PC-9 (cell line): Measurements from ENCODE around the gene RUNX1. TPM values are rescaled to one million over a fixed set of nuclear protein-coding genes. Genes with fewer than 3 reads are reported as not detected.
A peak's percentile ranks its signal among the peaks of the same experiment; 100 is the strongest.

Experiments used
- Bru-seq: library from RNA; stranded (reverse); fragments of 400-500 nt; gene quantifications from one replicate; lab custom pipeline; 2021; lab: Mats Ljungman, UMichigan
- BruChase-seq, 2 experiments: library from RNA; stranded (reverse); fragments of 400-500 nt; gene quantifications; one replicate each; lab custom pipeline; 2021; lab: Mats Ljungman, UMichigan
- BruUV-seq: library from RNA; stranded (reverse); fragments of 400-500 nt; replicated peaks from 2 replicates; lab custom pipeline; 2021; lab: Mats Ljungman, UMichigan
- CTCF ChIA-PET: fragments of 300-600 bp; sonication (Branson Sonifier 250); formaldehyde crosslinking; loops from one replicate; lab custom pipeline; 2022; ENCODE audit warnings: antibody characterized with exemption; lab: Charles Lee
- POLR2A ChIA-PET: fragments of 300-600 bp; sonication (Branson Sonifier 250); formaldehyde crosslinking; loops from one replicate; lab custom pipeline; 2022; ENCODE audit warnings: antibody characterized with exemption; ENCODE audit not compliant: unreplicated experiment; lab: Charles Lee
- DNase-seq, 2 experiments: peaks; one replicate each; pipeline versions ENCODE4 v3.0.0 to v3.0.0-alpha.2; 2015 to 2022; ENCODE audit warnings: mixed read lengths in 1 of 2
- H2AFZ ChIP-seq: fragments of 200-600 bp; sonication (generic); 2 replicates; pipeline ENCODE4 v1.8.1; 2017; ENCODE audit warnings: antibody characterized with exemption
- H3F3A ChIP-seq: fragments of 200-600 bp; sonication (generic); 2 replicates; pipeline ENCODE4 v1.8.1; 2017; ENCODE audit warnings: antibody characterized with exemption, mild to moderate bottlenecking, low read depth; ENCODE audit not compliant: insufficient read depth
- H3K27ac ChIP-seq: fragments of 200-600 bp; sonication (generic); 2 replicates; pipeline ENCODE4 v1.6.1; 2016; ENCODE audit warnings: mixed run types
- H3K27me3 ChIP-seq: fragments of 200-600 bp; sonication (generic); 2 replicates; pipeline ENCODE4 v1.6.1; 2016; ENCODE audit warnings: low read depth, mixed run types; ENCODE audit not compliant: insufficient read depth
- H3K36me3 ChIP-seq: fragments of 200-600 bp; sonication (generic); 2 replicates; pipeline ENCODE4 v1.6.1; 2016; ENCODE audit warnings: low read depth, mixed run types
- H3K4me1 ChIP-seq: fragments of 200-600 bp; sonication (generic); replicated peaks from 2 replicates; pipeline ENCODE4 v1.6.1; 2016; ENCODE audit warnings: mixed run types; ENCODE audit not compliant: insufficient read depth
- H3K4me2 ChIP-seq: fragments of 200-600 bp; sonication (generic); 2 replicates; pipeline ENCODE4 v1.6.1; 2017; ENCODE audit warnings: mixed run types
- H3K4me3 ChIP-seq: fragments of 200-600 bp; sonication (generic); 2 replicates; pipeline ENCODE4 v1.6.1; 2016; ENCODE audit warnings: mixed run types
- H3K79me2 ChIP-seq: fragments of 200-600 bp; sonication (generic); 2 replicates; pipeline ENCODE4 v1.6.1; 2017; ENCODE audit warnings: low read depth, mixed run types
- H3K9me2 ChIP-seq: fragments of 200-600 bp; sonication (generic); 2 replicates; pipeline ENCODE4 v1.8.1; 2017; ENCODE audit warnings: mild to moderate bottlenecking; ENCODE audit not compliant: insufficient read depth
- H3K9me3 ChIP-seq: fragments of 200-600 bp; sonication (generic); 2 replicates; pipeline ENCODE4 v1.8.1; 2016; ENCODE audit warnings: low read depth; ENCODE audit not compliant: insufficient read depth
- H4K20me1 ChIP-seq: fragments of 200-600 bp; sonication (generic); 2 replicates; pipeline ENCODE4 v1.8.1; 2017; ENCODE audit not compliant: insufficient read depth
- EZH2 ChIP-seq: fragments of 200-600 bp; sonication (generic); IDR thresholded peaks from 2 replicates; pipeline ENCODE4 v1.8.0; 2017; ENCODE audit warnings: antibody characterized with exemption, low read depth
- intact Hi-C: fragments of 100-400 bp; cut with micrococcal nuclease; formaldehyde crosslinking; loops from one replicate; pipeline ENCODE4 v1.10.0; 2022; ENCODE audit not compliant: unreplicated experiment
- long read RNA-seq: library from polyadenylated mRNA; stranded (forward); transcript quantifications from one replicate; pipeline ENCODE4 v2.0.0, GENCODE V29; 2022
- total RNA-seq: library from RNA; stranded (reverse); gene quantifications from 2 replicates; pipeline ENCODE4 v1.2.3, GENCODE V29; 2021
- TF ChIP-seq, protein P1 (sequence below): fragments of 200-600 bp; sonication (generic); conservative IDR thresholded peaks from 2 replicates; pipeline ENCODE4 v1.6.1; 2017; ENCODE audit warnings: mixed run types, antibody characterized with exemption, mild to moderate bottlenecking, moderate library complexity

The RUNX1 gene
- total RNA-seq: 58.5 and 61.6 TPM in 2 replicates
- percentile 94 among the genes with signal in this experiment for Bru-seq, nascent RNA
- BruChase-seq, experiment 1, labeled RNA remaining after a 2-hour chase: percentile 95 among the genes with signal in this experiment
- percentile 77 among the genes with signal in this experiment for BruChase-seq, experiment 2, labeled RNA remaining after a 6-hour chase
- long read RNA-seq, full-length matches to known transcripts: 1 of 48 reads
- long read RNA-seq, partial matches to known transcripts: 0 of 48 reads
- long read RNA-seq, other reads (novel, unspliced or antisense): 47 of 48 reads

DNA sequence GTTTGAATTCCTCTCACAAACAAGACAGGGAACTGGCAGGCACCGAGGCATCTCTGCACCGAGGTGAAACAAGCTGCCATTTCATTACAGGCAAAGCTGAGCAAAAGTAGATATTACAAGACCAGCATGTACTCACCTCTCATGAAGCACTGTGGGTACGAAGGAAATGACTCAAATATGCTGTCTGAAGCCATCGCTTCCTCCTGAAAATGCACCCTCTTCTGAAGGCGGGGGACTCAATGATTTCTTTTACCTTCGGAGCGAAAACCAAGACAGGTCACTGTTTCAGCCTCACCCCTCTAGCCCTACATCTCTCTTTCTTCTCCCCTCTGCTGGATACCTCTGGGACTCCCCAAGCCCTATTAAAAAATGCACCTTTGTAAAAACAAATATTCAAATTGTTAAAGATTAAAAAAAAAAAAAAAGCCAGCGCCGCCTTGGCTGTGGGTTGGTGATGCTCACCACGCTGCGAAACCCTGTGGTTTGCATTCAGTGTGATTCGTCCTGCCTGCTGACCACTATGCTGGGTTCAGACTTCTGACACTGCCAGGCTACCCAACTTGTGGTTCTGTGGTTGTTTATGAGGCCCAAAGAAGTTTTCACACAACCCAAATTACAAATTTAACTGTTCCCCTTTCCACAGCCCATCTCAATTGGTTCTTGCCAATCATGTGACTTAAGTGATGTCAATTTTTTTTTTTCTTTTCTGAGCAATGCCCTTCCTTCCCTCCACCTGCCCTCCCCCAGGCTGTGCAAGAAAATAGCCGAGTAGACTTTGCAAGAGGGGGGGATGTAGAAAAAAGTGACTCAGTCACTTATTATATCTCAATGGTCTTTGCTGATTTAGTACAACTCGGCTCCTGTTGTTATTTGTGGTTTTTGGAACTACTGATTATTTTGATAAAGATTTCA lies at the start of gene RUNX1:
Gene RUNX1 (minus strand): TSS at position 597 of the 912 bp plus-strand sequence.
- Histone ChIP-seq H3K27me3 (no peaks in the 10 kb centered on the region), H3F3A (peaks cover 50% of the 10 kb centered on the region), H3K79me2 (peaks cover 63% of the 10 kb centered on the region), H2AFZ (no peak within 1 kb of the TSS; the same call in 1 of the 2 replicates), H3K4me2 (peak within 1 kb of the TSS; percentile 95), H3K4me1 (peaks cover 64% of the 10 kb centered on the region), H3K4me3 (peak within 1 kb of the TSS; percentile 70), H4K20me1 (no peaks in the 10 kb centered on the region), H3K9me3 (no peaks in the 10 kb centered on the region; the same call in 1 of the 2 replicates), H3K36me3 (peaks cover 29% of the 10 kb centered on the region), H3K27ac (peak within 1 kb of the TSS; percentile 99), H3K9me2 (no peaks in the 10 kb centered on the region)
- no TSS peak for BruUV-seq
- POLR2A ChIA-PET: interaction anchor here (0.5 to 0.9 kb wide), 2 partner anchors 90 to 401 kb away, joined by 5 to 9 read pairs; no protein-coding TSS in a partner anchor
- intact Hi-C loops: loop anchor here (1.0 to 5.0 kb wide), 2 partner anchors 82 to 351 kb away; no protein-coding TSS in a partner anchor
- no peak for TF ChIP-seq EZH2
- TF ChIP-seq, protein P1, sequence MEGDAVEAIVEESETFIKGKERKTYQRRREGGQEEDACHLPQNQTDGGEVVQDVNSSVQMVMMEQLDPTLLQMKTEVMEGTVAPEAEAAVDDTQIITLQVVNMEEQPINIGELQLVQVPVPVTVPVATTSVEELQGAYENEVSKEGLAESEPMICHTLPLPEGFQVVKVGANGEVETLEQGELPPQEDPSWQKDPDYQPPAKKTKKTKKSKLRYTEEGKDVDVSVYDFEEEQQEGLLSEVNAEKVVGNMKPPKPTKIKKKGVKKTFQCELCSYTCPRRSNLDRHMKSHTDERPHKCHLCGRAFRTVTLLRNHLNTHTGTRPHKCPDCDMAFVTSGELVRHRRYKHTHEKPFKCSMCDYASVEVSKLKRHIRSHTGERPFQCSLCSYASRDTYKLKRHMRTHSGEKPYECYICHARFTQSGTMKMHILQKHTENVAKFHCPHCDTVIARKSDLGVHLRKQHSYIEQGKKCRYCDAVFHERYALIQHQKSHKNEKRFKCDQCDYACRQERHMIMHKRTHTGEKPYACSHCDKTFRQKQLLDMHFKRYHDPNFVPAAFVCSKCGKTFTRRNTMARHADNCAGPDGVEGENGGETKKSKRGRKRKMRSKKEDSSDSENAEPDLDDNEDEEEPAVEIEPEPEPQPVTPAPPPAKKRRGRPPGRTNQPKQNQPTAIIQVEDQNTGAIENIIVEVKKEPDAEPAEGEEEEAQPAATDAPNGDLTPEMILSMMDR: no peak
- peak; percentile 45 to 85 for DNase-seq
- CTCF ChIA-PET: interaction anchor here (0.6 kb wide), 1 partner anchor 360 kb away, joined by 3 read pairs; no protein-coding TSS in a partner anchor

GRCh38 chr21:35097525-35097924 lies 48.4 kb upstream of the RUNX1 start:
- no peak overlapping the region for H3K27ac ChIP-seq
- no peaks in the 10 kb centered on the region for H3K36me3 ChIP-seq
- no peaks in the 10 kb centered on the region for H4K20me1 ChIP-seq
- H3K27me3 ChIP-seq: no peaks in the 10 kb centered on the region
- H3K4me1 ChIP-seq: no peaks in the 10 kb centered on the region
- H3K4me3 ChIP-seq: no peak overlapping the region
- TF ChIP-seq EZH2: no peak
- TF ChIP-seq, protein P1: no peak
- ChIA-PET CTCF (no interaction called here), POLR2A (no interaction called here)
- intact Hi-C loops: no loop called here
- no peak overlapping the region for H2AFZ ChIP-seq
- DNase-seq: no peak
- no peak overlapping the region for H3K4me2 ChIP-seq
- no TSS peak for BruUV-seq
- H3K9me2 ChIP-seq: no peaks in the 10 kb centered on the region
- no peaks in the 10 kb centered on the region for H3K79me2 ChIP-seq
- H3K9me3 ChIP-seq: no peaks in the 10 kb centered on the region
- H3F3A ChIP-seq: no peaks in the 10 kb centered on the region

GRCh38 chr21:35096959-35097358 lies 47.9 kb upstream of the RUNX1 start:
- no TSS peak for BruUV-seq
- CTCF ChIA-PET: no interaction called here
- intact Hi-C loops: no loop called here

More at GRCh38 chr21:35096959-35097358, 47.9 kb upstream of the RUNX1 start:
- TF ChIP-seq EZH2: no peak
- TF ChIP-seq, protein P1: no peak
- Histone ChIP-seq H3K27me3 (no peaks in the 10 kb centered on the region), H3K9me3 (no peaks in the 10 kb centered on the region), H3K4me2 (no peak overlapping the region), H3K9me2 (no peaks in the 10 kb centered on the region), H3K4me3 (no peak overlapping the region), H4K20me1 (no peaks in the 10 kb centered on the region), H3K36me3 (no peaks in the 10 kb centered on the region), H3K4me1 (no peaks in the 10 kb centered on the region), H2AFZ (no peak overlapping the region), H3K27ac (no peak overlapping the region), H3K79me2 (no peaks in the 10 kb centered on the region), H3F3A (no peaks in the 10 kb centered on the region)
- DNase-seq: no peak
- POLR2A ChIA-PET: no interaction called here
